ENCODE results near the gene PCDHGC3. TPM values are rescaled to one million over a fixed set of nuclear protein-coding genes. Genes with fewer than 3 reads are reported as not detected.

The PCDHGC3 gene
- polyA plus RNA-seq, 1 experiment: 56.3 TPM

DNA sequence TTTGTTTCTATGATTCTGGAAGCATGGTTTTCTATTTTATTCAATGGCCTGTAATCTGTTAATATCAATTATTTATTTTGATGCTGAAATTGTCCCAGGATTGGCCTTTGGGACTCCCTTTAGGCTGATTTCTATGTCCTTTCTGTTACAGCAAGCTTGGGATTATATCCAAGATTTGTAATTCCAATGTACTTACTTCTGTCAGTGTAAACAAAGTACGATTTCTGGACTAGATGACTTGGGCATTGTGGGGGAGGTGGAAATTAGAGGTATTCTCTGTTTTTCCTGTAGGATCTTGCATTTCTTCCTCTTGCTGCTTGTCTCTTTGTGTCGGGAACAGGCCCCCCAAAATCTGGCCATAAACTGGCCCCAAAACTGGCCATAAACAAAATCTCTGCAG, 41.8 kb upstream of the PCDHGC3 start:
- TF ChIP-seq, protein P1, sequence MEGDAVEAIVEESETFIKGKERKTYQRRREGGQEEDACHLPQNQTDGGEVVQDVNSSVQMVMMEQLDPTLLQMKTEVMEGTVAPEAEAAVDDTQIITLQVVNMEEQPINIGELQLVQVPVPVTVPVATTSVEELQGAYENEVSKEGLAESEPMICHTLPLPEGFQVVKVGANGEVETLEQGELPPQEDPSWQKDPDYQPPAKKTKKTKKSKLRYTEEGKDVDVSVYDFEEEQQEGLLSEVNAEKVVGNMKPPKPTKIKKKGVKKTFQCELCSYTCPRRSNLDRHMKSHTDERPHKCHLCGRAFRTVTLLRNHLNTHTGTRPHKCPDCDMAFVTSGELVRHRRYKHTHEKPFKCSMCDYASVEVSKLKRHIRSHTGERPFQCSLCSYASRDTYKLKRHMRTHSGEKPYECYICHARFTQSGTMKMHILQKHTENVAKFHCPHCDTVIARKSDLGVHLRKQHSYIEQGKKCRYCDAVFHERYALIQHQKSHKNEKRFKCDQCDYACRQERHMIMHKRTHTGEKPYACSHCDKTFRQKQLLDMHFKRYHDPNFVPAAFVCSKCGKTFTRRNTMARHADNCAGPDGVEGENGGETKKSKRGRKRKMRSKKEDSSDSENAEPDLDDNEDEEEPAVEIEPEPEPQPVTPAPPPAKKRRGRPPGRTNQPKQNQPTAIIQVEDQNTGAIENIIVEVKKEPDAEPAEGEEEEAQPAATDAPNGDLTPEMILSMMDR (IDR thresholded peaks at IDR 0.05; ENCODE audit: insufficient read depth, low read depth, low read length): no peak
- DNase-seq (ENCODE audit: low read depth): no peak
- POLR2A ChIA-PET: no interaction called here
- Histone ChIP-seq H3K27me3 (ENCODE audit: control insufficient read depth, insufficient read depth, low read length) (no peaks in the 10 kb centered on the region), H3K4me3 (ENCODE audit: low read depth, low read length) (no peak overlapping the region), H3K36me3 (ENCODE audit: control insufficient read depth, insufficient read depth, low read length) (no peaks in the 10 kb centered on the region)
- CTCF ChIA-PET: interaction anchor here (0.6 to 1.1 kb wide), 2 partner anchors 83 to 127 kb away, joined by 3 read pairs; no protein-coding TSS in a partner anchor

DNA sequence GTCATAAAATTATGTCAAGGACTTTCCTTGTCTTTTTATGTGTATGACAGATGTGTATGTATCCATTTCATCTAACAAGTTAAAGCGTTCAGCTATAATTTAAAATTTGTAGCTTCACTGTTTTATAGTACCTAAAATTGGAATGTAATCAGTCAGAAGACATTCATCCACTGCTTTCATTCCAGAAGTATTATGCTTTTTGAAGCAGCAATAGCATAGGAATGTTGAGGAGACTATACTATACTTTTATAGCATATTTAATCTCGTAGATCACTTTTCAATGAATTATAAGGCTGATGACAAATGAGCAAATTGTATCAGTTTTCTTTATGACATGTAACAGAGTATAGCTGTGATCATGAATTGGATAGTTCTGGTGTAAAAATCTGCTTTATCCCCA, 38.5 kb upstream of the PCDHGC3 start:
- TF ChIP-seq, protein P1 (IDR thresholded peaks at IDR 0.05; ENCODE audit: insufficient read depth, low read depth, low read length): no peak
- ChIA-PET POLR2A (no interaction called here), CTCF (interaction anchor here (0.6 to 1.9 kb wide), 6 partner anchors 20 to 126 kb away, joined by 3 to 9 read pairs (median 4); partner anchors contain the start of gene PCDHGB7)
- DNase-seq (ENCODE audit: low read depth): no peak
- no peak overlapping the region for H3K4me3 ChIP-seq (ENCODE audit: low read depth, low read length)
- peaks cover 3% of the 10 kb centered on the region; the same call in 1 of the 2 replicates for H3K36me3 ChIP-seq (ENCODE audit: control insufficient read depth, insufficient read depth, low read length)
- H3K27me3 ChIP-seq (ENCODE audit: control insufficient read depth, insufficient read depth, low read length): no peaks in the 10 kb centered on the region

DNA sequence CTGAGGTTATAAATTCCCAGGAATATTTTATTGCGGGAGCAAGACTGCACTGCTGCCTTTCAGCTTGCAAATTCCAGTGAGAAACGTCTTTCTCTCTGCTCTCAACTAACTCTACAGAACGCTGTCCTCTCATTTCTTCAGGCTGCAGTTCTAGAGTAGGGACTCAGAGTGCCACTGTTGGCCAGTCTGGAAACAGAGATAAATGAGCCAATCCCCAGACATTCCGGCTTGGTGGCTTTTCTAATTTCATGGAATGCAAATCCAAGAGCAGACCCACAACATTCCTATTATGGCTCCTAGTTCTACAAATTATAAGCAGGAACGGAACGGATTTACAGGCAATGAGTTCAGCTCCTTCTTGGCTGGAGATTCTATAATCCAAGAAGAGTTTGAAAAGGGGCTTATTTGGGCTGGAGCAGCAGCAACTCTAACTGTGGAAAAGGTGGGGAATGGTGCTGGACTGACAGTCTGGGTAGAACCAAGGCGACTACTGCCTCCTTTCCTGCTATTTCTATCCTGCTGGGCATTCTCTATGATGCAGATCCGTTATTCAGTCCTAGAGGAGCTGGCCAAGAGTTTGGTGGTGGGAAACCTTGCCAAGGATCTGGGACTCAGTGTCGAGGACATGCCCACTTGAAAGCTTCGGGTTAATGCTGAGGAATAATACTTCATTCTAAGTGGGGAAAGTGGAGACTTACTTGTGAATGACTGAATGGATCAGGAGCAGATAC, 36.2 kb upstream of the PCDHGC3 start:
- Histone ChIP-seq H3K36me3 (ENCODE audit: control insufficient read depth, insufficient read depth, low read length) (peaks cover 3% of the 10 kb centered on the region; the same call in 1 of the 2 replicates), H3K27me3 (ENCODE audit: control insufficient read depth, insufficient read depth, low read length) (no peaks in the 10 kb centered on the region), H3K4me3 (ENCODE audit: low read depth, low read length) (no peak overlapping the region)
- TF ChIP-seq, protein P1 (IDR thresholded peaks at IDR 0.05; ENCODE audit: insufficient read depth, low read depth, low read length): no peak
- ChIA-PET POLR2A (no interaction called here), CTCF (interaction anchor here (0.7 to 2.1 kb wide), 9 partner anchors 9 to 125 kb away, joined by 3 to 10 read pairs (median 4); partner anchors contain the start of genes PCDHGA12, PCDHGB7 and PCDHGC3)
- DNase-seq (ENCODE audit: low read depth): no peak

DNA sequence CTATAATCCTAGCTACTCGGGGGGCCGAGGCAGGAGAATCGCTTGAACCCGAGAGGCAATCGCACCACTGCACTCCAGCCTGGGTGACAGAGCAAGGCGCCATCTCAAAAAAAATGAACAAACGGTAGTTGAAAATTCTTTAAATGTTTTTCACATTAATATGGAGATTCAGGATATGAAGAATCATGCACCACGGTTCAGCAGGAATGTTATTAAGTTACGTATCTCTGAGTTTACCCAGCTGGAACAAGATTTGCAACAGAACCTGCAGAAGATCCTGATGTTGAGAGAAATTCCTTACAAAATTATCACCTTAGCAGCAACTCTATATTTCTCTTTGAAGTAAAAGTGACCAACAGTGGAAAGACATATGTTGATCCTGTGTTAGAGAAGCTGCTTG, 35.4 kb upstream of the PCDHGC3 start:
- H3K4me3 ChIP-seq (ENCODE audit: low read depth, low read length): no peak overlapping the region
- H3K27me3 ChIP-seq (ENCODE audit: control insufficient read depth, insufficient read depth, low read length): no peaks in the 10 kb centered on the region
- TF ChIP-seq, protein P1 (IDR thresholded peaks at IDR 0.05; ENCODE audit: insufficient read depth, low read depth, low read length): no peak
- H3K36me3 ChIP-seq (ENCODE audit: control insufficient read depth, insufficient read depth, low read length): peaks cover 3% of the 10 kb centered on the region; the same call in 1 of the 2 replicates
- CTCF ChIA-PET: interaction anchor here (0.7 to 2.1 kb wide), 7 partner anchors 10 to 124 kb away, joined by 3 to 10 read pairs (median 4); partner anchors contain the start of genes PCDHGA12 and PCDHGC3
- DNase-seq (ENCODE audit: low read depth): no peak
- POLR2A ChIA-PET: no interaction called here

DNA sequence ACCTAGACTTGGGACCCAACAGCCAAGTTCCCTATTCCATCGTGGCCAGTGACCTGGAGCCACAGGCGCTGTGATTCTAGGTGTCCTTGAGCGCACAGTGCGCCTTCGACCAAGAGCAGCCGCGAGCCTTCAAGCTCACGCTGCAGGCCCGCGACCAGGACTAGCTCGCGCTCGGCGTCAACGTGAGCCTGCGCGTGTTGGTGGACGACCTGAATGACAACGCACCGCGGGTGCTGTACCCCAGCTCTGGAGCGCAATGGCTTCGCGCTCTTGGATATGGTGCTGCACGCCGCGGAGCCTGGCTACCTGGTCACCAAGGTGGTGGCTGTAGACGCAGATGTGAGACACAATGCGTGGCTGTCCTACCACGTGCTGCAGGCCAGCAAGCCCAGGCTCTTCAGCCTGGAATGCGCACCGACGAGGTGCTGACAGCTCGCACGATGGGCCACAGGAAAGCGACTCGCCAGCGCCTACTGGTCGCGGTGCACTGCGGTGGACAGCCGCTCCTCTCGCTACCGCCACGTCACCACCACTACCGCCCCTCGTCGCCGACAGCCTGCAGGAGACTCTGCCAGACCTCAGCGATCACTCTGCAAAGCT, 34.1 kb upstream of the PCDHGC3 start:
- peaks cover 3% of the 10 kb centered on the region; the same call in 1 of the 2 replicates for H3K36me3 ChIP-seq (ENCODE audit: control insufficient read depth, insufficient read depth, low read length)
- TF ChIP-seq, protein P1 (IDR thresholded peaks at IDR 0.05; ENCODE audit: insufficient read depth, low read depth, low read length): no peak
- no peaks in the 10 kb centered on the region for H3K27me3 ChIP-seq (ENCODE audit: control insufficient read depth, insufficient read depth, low read length)
- no peak for DNase-seq (ENCODE audit: low read depth)
- POLR2A ChIA-PET: no interaction called here
- no peak overlapping the region for H3K4me3 ChIP-seq (ENCODE audit: low read depth, low read length)
- CTCF ChIA-PET: interaction anchor here (0.5 to 2.7 kb wide), 3 partner anchors 24 to 245 kb away, joined by 3 to 9 read pairs (median 3); partner anchors contain the start of gene PCDHGB7

Data from BJ (cell line).